Measurements from ENCODE around the gene ELFN1.

DNA sequence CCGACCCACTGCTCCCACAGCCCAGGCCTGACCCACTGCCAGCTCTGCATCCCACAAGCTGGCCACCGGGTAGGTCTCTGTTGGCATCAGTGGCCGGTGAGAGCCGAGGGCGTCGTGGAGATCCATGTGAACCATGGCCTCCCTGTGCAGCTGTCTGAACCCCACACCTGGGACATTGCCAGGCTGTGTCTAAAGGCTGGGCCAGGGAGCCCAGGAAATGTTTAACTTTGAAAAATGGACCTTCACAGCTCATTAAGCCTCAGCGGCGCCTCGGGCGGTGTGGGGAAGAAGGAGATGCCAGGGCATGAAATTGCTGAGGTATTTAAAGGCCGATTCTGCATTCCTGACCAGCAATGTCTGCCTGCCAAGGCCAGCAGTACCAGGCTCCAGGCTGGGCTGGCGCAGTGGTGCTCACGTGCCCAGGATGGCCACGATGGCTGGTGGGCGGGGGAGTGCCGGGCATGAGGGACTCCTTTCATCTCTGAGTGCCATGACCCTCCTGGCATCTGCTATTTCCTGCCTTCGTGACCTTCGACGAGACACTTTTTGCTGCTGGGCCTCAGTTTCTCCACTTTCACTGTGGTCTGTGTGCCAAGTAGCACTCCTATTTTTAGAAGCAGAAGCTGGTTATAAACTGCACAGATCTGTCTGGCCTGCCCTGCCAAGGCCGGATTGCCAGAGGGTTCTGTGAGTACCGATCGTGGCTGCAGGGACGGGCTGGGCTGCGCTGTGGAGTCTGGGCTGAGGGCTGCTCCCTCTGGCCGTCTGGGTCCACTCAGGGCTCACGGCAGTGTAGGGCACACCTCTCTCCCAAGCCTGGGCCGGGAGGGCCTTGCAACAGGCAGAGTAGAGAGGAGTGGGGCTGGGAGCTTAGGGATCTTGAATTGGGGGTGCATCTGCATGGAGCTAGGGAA is 21.8 kb downstream of the ELFN1 start:
- no peak for TF ChIP-seq CTCF (IDR thresholded peaks at IDR 0.05)
- TF ChIP-seq EP300 (IDR thresholded peaks at IDR 0.05), result no peak
- no peak for TF ChIP-seq POLR2A (IDR thresholded peaks at IDR 0.05)
